ENCODE data around the gene SPINK8.
"Not testable (repeated sequence)": the region's sequence is repeated elsewhere in the genome, so short reads cannot be mapped to it uniquely, and the experiment has no call there.

Gene SPINK8

DNA sequence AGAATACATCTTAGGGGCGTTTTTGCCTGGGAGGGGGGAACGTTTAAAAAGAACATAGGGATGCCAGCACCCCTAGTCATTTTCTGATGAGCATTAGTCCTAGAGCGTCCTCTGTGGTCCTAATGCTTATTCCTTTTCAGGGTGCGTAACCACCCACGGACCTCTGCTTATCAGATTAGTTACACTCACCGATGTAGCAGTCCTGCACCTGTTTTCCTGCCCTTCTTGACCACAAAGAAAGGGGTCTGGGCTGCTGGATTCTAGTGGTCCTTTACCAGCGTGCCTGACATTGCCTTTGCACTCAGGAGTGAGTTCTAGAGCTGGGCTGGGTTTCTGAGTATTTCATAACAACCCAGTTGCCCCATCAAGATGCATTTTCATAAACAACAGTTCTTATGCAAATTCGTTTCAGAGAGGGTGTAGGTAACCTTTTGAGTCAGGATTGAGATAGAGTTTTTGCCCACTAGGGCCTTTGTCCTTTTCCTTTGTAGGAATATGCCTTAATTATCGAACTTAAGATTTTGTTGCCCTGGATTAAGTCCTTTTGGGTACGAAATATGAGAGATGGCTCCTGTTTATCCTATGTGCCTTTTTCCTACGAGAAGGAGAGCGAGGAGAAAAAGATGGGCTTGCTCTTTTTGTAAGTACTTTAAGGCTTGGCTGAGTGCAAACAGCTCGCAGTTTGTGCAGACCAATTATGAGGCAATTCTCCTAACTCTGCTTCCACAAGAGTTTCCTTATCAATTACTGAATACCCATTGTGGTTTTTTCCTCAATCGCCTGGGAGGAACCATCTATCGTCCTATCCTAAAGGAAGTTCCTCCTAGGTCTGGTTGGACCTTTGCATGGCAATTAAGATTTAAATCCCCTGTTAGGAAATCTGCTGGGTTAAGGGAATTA, at the start of gene SPINK8:
Gene SPINK8, minus strand, starts transcription at position 316 of the 900 bp plus-strand sequence. CDS start 5,320 bp downstream, outside the sequence.
- DNase-seq (ENCODE audit: low spot score) = not testable (repeated sequence)

- DNase-seq (ENCODE audit: low spot score) = no peak
Measured at GRCh38 chr3:48372862-48373435, 39.5 kb upstream of the SPINK8 start.

GRCh38 chr3:48372377-48372770, 38.9 kb upstream of the SPINK8 start:
- DNase-seq (ENCODE audit: low spot score) = no peak

DNA sequence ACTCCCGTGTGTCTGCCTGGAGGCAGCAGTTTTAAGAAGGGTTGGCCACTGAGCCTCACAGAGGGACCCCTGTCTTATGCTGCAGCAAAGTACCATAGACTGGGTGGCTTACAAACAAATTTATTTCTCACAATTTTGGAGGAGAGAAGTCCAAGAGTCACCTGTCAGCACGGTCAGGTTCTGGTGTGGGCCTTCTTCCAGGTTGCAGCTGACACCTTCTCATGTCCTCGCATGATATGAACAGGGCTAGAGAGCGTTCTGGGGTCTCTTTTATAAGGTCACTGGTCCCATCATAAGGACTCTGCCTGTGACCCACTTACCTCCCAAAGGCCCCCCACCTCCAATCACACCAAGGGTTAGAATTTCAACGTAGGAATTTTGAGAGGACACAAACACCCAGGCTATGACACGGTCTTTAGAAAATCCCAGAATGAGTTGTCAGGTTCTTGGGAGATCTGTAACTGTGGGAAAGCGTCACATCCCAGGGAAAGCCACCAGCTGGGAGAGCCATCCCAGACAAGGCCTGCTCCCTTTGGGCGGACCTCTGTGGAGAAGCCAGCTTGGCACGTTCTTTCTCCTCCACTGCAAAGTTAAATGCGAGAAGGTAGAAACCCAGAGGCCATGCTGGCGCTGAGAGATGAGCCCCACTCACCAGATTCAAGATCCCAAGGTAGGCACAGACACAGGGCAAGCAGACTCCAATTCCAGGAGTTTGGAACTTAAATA, 38.4 kb upstream of the SPINK8 start, which contains the start of gene FBXW12:
Gene FBXW12, plus strand, starts transcription at position 569 of the 726 bp plus-strand sequence. CDS start 549 bp downstream, outside the sequence.
- DNase-seq (ENCODE audit: low spot score) = no peak

GRCh38 chr3:48370333-48370713, 36.9 kb upstream of the SPINK8 start:
- no peak for DNase-seq (ENCODE audit: low spot score)

GRCh38 chr3:48369693-48370332, 36.4 kb upstream of the SPINK8 start:
- no peak for DNase-seq (ENCODE audit: low spot score)

DNA sequence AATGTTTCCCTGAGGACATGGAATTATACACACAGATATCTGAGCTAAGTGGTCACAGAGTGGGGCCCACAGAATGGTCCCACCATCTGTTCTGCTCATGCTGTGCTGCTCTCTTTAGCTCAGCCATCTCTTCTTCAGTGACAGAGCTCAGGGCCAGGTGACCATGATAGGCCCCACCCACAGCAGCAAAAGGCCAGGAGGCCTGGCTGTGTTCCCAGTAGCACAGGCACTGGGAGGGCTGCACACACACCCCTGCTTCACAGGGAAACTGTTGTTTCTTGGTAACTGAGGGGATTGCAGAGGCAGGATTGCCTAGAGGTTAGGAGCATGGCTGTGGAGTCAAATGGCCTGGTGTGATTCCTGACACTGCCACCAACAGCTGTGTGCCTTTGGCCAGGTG, 33.7 kb upstream of the SPINK8 start:
- no peak for DNase-seq (ENCODE audit: low spot score)

DNA sequence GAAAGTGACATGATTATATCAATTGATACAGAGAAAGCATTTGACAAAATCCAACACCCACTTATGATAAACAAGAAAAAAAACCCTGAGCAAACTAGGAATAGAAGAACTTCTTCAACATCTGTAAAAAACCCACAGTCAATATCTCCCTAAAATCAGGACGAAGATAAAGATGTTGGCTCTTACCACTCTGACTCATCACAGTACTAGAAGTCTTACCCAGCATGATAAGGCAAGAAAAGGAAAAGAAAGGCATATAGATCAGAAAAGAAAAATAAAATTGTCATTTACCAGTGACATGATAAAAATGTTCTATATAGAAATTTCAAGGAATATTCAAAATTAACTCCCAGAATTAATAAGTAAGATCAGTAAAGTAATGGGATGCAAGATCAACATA, 31.4 kb upstream of the SPINK8 start:
- no peak for DNase-seq (ENCODE audit: low spot score)

GRCh38 chr3:48361928-48362327, 28.5 kb upstream of the SPINK8 start:
- no peak for DNase-seq (ENCODE audit: low spot score)

DNA sequence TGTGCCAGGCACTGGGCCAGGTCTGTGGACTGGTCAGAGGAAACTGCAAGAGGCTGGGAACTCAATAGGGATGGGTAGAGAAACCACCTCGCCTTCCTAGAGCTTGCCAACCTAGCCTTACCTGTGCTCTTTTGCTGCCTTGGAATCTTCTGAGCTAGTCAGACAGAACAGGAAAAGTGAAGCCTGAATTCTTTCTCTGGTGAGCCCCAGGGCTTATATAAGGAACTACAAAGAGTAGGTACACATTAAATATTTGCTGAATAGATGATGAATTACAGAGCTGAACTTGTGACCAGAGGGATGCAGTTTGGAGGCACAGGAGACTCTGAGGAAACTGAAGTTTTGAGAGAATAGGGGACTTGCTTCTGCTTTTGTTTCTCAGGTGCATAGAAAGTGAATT, 23.0 kb upstream of the SPINK8 start:
- no peak for DNase-seq (ENCODE audit: low spot score)

DNA sequence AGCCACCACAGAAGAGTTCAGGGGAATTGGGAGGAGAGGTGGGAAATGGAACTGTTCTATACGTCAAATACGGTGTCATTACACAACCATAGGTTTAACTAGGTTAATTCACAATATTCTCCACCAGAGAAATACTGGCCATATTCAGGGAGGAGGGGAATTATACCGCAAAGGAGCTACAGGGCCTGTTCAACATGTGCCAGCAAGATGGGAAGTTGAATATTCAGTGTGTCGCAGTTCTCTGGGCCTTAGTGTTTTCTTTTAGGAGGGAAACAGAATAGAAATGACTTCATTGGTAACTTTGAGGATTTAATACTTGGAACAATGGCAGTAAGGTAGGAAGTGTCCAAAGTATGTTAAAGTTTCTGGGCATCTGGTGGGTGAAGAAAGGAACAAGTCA, 20.5 kb upstream of the SPINK8 start:
- DNase-seq (ENCODE audit: low spot score) = no peak

- no peak for DNase-seq (ENCODE audit: low spot score)
Measured at GRCh38 chr3:48352546-48352945, 19.1 kb upstream of the SPINK8 start.

DNA sequence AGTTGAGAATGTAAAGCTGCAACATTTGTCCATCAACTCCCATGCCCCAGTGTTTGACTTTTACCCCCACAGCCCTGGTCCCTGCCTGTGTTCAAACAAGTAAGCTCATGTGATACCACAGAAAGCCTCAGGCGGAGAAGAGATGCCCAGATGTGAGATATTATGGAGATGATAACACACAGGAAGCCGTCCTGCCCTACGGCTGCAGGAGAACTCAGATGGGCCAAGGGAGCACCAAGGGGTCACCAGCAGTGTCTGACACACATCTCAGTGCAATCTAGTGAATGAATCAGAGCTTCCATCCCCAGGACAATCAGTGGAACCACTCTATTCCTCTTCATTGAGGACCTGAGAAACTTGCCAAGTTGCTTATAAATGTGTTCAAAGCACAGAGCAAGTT, 14.0 kb upstream of the SPINK8 start:
- no peak for DNase-seq (ENCODE audit: low spot score)

DNA sequence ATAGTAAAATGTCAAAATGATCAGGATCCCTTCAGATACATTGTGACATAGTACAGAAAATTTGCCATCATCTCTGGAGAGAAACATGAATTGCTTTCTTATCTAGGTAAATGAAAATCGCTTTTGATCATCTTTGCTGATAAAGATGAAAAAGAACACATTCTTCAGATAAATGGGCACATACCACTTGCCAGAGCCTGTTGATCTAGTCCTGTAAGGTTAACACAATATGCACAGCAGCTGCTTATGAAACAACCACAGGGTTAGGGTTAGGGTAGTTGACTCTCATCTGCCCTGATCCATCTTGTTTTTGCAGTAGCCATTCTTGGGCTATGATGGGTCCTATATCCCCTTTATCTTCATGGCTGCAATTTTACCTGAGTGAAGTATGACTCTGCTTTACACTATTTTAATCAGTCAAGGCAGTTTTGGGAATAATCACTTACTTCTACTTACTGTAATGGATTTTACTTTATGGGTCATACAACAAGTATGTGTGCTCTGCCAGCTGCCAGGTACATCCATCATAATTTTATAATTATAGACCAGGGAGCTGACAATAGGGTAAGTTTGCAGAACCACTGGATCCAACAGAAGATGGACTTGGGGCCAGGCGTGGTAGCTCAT, 12.6 kb upstream of the SPINK8 start:
- DNase-seq (ENCODE audit: low spot score) = no peak

- no peak for DNase-seq (ENCODE audit: low spot score)
Measured at GRCh38 chr3:48344867-48345507, 11.5 kb upstream of the SPINK8 start.

GRCh38 chr3:48343432-48343831, 10.0 kb upstream of the SPINK8 start:
- no peak for DNase-seq (ENCODE audit: low spot score)

DNA sequence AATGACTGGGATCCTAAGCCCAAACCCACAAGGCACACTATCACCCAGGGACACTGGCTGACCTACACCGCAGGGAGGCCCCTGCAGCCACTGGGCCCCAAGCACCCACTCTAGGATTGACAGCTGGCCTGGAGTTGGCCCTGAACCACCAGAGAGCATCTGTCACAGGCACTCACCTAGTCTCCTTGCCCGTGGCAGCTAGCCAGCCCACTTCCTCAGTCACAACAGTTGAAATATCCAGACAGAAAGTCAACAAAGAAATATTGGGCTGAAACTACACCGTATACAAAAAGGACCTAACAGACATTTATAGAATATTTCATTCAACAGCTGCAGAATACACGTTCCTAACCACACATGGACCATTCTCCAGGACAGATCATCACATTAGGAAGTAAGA, 5.2 kb upstream of the SPINK8 start:
- DNase-seq (ENCODE audit: low spot score) = no peak

DNA sequence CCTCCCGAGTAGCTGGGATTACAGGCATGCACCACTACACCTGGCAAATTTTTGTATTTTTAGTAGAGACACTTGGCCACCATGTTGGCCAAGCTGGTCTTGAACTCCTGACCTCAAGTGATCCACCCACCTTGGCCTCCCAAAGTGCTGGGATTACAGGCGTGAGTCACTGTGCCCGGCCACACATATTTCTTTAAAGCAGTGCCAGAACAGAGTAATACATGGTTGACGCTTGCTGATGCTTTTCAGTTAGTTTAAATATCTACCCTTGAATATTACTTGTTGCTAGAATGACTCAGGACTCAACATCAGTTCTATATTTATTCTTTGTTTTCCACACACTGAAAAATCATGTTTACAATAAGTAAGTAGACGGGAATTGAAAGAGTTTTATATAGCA, 4.1 kb upstream of the SPINK8 start:
- not testable (repeated sequence) for DNase-seq (ENCODE audit: low spot score)

DNA sequence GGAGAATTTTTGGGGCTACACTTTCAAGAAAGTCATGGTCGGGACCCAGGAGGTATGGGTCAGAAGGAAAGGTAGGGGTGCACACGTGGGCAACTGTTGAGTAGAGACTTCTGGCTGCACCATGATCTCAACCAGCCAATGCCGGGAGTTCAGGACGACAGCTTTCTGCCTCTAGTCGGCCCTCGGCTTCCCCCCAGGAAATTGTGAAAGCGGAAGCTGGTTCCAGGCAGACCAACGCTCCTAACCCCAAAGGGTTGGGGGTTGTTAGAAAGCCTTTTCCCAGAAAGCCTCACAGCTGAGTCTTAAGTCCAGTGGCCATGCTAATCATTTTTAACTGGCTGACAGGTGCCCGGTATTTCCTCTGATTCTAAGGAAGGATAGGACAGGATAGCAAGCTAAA, 1.8 kb upstream of the SPINK8 start:
- not testable (repeated sequence) for DNase-seq (ENCODE audit: low spot score)

DNA sequence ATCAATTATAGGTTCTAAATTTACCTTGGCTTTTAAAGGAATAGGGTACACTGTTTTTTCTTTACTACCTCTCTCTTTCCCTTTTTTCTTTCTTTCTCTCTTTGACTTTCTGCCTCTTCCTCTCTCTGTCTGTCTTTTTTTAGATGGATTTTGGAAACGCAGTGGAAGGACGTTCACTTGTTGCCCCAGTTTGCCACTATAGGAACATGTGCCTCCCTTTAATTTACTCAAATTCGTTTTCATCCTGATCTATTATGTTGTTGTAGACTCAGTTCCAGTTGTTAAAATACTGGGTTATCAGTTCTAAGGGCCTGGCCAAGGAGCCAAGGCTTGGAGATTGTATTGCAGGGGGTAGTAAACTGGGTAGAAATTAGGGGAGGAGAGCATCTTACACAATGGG, 1.1 kb upstream of the SPINK8 start:
- no peak for DNase-seq (ENCODE audit: low spot score)

DNA sequence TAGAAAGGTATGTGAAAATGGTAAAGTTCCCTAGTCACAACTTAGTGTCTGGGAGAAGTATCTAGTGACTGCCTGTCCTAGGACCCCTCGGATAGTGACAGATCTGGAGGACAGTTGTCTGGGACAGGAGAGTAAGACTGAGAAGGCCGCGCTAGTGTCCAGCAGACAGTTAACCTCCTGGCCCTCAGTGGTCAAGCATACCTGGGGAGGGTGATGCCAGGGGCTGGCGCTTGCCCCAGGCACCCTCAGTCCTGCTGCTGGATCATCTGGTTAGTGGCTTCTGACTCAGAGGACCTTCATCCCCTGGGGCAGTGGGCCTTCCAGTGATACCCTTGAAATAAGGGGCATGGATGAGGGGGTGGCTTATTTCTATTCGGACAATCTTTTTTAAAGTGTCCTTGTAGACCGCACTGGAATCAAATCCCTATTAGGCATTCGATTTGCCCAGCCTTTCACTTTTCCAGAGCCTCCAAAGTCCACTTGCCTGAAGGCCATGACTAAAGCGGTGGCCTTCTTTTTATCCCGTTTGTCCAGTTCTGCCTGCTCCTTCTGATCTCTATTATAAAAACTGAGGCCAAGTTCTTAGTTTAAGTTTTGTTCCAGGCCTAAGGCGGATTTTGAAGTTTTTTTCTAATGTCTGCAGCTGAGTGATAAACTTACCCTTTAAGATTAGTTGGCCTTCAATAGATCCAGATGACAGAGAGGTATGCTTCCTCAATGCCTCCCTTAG, 1.6 kb downstream of the SPINK8 start:
- not testable (repeated sequence) for DNase-seq (ENCODE audit: low spot score)
